ENCODE results near the gene CKAP2L.
A peak's percentile ranks its signal among the peaks of the same experiment; 100 is the strongest.

Gene CKAP2L

DNA sequence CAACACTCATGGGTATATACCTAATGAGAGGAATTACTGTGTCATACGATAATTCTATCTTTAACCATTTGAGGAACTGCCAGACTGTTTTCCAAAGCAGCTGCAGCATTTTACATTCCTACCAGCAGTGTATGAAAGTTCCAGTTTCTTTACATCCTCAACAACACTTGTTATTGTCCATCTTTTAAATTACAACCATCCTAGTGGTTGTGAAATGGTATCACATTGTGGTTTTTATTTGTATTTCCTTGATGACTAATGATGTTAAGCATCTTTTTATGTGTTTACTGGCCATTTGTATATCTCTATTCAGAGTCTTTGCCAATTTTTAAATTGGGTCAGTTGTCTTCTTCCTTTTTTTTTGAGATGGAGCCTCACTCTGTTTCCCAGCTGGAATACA lies 4.0 kb upstream of the CKAP2L start:
- H3K27ac ChIP-seq, result no peak overlapping the region
- no peaks in the 10 kb centered on the region for H3K27me3 ChIP-seq
- H3K9me3 ChIP-seq, result no peaks in the 10 kb centered on the region
- TF ChIP-seq, protein P1, sequence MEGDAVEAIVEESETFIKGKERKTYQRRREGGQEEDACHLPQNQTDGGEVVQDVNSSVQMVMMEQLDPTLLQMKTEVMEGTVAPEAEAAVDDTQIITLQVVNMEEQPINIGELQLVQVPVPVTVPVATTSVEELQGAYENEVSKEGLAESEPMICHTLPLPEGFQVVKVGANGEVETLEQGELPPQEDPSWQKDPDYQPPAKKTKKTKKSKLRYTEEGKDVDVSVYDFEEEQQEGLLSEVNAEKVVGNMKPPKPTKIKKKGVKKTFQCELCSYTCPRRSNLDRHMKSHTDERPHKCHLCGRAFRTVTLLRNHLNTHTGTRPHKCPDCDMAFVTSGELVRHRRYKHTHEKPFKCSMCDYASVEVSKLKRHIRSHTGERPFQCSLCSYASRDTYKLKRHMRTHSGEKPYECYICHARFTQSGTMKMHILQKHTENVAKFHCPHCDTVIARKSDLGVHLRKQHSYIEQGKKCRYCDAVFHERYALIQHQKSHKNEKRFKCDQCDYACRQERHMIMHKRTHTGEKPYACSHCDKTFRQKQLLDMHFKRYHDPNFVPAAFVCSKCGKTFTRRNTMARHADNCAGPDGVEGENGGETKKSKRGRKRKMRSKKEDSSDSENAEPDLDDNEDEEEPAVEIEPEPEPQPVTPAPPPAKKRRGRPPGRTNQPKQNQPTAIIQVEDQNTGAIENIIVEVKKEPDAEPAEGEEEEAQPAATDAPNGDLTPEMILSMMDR (IDR thresholded peaks at IDR 0.05), result no peak
- H3K36me3 ChIP-seq, result no peaks in the 10 kb centered on the region
- no peak overlapping the region for H3K4me3 ChIP-seq (ENCODE audit: low read depth in 1 of 2, low read length in 1 of 2)
- peaks cover 26 to 43% of the 10 kb centered on the region in 2 experiments for H3K4me1 ChIP-seq (ENCODE audit: control insufficient read depth in 1 of 2, insufficient read depth in 1 of 2, low read depth in 1 of 2, low read length in 1 of 2)

DNA sequence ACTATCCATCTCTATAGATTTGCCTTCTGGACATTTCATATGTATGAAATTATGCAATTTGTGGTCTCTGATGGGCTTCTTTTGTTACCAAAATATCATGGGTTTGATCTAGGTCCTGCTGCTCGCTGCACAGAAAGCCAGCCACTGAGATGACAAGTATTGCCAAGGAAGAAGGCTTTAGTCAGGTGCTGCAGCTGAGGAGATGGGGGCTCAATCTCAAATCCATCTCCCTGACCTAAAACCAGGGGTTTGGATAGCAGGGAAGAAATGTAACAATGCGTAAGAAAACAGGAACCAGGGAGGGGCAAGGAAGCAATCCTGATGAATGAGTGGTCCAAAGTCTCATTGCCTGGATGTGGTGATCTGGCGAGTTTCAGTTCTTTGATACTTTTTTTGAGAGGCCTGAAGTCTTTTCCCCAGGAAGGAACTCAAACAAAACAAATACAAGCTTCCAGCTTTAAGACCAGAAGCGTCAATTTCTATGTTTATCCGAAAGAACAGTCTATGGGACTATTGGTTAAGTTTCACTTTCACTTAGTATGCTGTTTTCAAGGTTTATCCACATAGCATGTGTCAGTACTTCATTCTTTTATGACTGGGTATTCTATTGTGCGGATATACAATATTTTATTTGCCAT lies 3.4 kb upstream of the CKAP2L start:
- H3K4me1 ChIP-seq (ENCODE audit: control insufficient read depth in 1 of 2, insufficient read depth in 1 of 2, low read depth in 1 of 2, low read length in 1 of 2), result peaks cover 29 to 45% of the 10 kb centered on the region in 2 experiments
- no peaks in the 10 kb centered on the region for H3K36me3 ChIP-seq
- H3K27me3 ChIP-seq, result no peaks in the 10 kb centered on the region
- H3K27ac ChIP-seq, result peak overlapping the region; percentile 29
- TF ChIP-seq, protein P1 (IDR thresholded peaks at IDR 0.05), result no peak
- H3K9me3 ChIP-seq, result no peaks in the 10 kb centered on the region
- H3K4me3 ChIP-seq (ENCODE audit: low read depth in 1 of 2, low read length in 1 of 2), result peak overlapping the region in 1 of 2 experiments; percentile 5

DNA sequence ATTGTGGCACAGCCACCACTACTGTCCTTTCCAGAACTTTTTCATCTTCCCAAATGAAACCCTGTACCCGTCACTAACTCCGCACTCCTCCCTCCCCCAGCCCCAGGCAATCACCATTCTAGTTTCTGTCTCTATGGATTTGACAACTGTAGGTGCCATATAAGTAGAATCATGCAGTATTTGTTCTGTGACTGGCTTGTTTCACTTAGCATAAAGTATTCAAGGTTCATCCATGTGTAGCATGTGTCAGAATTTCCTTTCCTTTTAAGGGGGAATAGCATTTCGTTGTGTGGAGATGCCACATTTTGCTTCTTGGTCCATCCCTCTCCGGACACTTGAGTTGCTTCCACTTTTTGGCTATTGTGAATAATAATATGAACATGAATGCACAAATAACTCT lies 842 bp upstream of the CKAP2L start:
- Histone ChIP-seq H3K9me3 (no peaks in the 10 kb centered on the region), H3K27me3 (no peaks in the 10 kb centered on the region), H3K4me1 (ENCODE audit: control insufficient read depth in 1 of 2, insufficient read depth in 1 of 2, low read depth in 1 of 2, low read length in 1 of 2) (peaks cover 26 to 36% of the 10 kb centered on the region in 2 experiments), H3K36me3 (no peaks in the 10 kb centered on the region), H3K27ac (no peak overlapping the region), H3K4me3 (ENCODE audit: low read depth in 1 of 2, low read length in 1 of 2) (peak overlapping the region; percentile 80 to 85)
- TF ChIP-seq, protein P1 (IDR thresholded peaks at IDR 0.05), result no peak

DNA sequence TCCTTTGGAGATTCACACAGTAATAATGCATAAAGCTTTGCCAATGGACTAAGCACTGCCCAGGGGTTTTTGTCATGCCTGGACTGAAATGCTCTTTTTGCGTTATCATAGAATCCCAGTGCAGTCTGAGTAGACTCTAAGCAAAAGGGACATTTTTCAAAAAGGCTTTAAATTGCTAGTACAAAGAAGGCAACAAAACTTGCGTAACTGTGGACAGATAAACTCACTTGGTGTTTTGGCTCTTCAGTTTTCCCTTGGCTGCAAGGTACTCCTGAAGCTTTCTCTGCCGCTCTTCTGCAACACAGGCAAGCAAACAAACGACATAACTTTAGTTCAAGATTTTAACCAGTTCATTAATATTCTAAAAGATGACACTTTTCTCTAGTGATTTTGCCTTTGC lies 2.1 kb downstream of the CKAP2L start:
- Histone ChIP-seq H3K27me3 (no peaks in the 10 kb centered on the region), H3K4me1 (ENCODE audit: control insufficient read depth in 1 of 2, insufficient read depth in 1 of 2, low read depth in 1 of 2, low read length in 1 of 2) (peaks cover 35 to 37% of the 10 kb centered on the region in 2 experiments), H3K9me3 (no peaks in the 10 kb centered on the region), H3K36me3 (no peaks in the 10 kb centered on the region), H3K27ac (peak overlapping the region; percentile 43), H3K4me3 (ENCODE audit: low read depth in 1 of 2, low read length in 1 of 2) (no peak overlapping the region)
- TF ChIP-seq, protein P1 (IDR thresholded peaks at IDR 0.05), result no peak

DNA sequence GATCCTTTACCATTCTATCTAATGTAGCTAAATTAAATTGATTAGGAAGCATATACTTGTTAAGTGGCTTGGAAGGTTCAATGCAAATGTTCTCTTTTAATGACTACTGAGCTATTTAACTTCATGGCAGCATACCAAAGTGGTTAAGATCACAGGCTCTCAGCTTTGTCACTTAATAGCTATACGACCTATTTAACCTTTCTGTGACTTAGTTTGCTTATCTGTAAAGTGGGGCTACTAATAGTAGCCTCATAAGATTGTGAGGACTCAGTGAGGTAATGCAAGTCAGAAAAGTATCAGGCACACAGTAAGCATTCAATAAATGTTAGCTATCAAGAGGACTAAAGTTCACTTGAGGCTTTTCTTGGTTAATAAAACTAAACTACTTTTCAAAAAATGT lies 4.3 kb downstream of the CKAP2L start:
- H3K4me3 ChIP-seq (ENCODE audit: low read depth in 1 of 2, low read length in 1 of 2), result no peak overlapping the region
- H3K36me3 ChIP-seq, result no peaks in the 10 kb centered on the region
- H3K4me1 ChIP-seq (ENCODE audit: control insufficient read depth in 1 of 2, insufficient read depth in 1 of 2, low read depth in 1 of 2, low read length in 1 of 2), result peaks cover 53 to 55% of the 10 kb centered on the region in 2 experiments
- H3K27ac ChIP-seq, result no peak overlapping the region
- no peaks in the 10 kb centered on the region for H3K9me3 ChIP-seq
- TF ChIP-seq, protein P1 (IDR thresholded peaks at IDR 0.05), result no peak
- no peaks in the 10 kb centered on the region for H3K27me3 ChIP-seq

All from neutrophil (primary cell).